ENCODE results near the gene COL25A1.

DNA sequence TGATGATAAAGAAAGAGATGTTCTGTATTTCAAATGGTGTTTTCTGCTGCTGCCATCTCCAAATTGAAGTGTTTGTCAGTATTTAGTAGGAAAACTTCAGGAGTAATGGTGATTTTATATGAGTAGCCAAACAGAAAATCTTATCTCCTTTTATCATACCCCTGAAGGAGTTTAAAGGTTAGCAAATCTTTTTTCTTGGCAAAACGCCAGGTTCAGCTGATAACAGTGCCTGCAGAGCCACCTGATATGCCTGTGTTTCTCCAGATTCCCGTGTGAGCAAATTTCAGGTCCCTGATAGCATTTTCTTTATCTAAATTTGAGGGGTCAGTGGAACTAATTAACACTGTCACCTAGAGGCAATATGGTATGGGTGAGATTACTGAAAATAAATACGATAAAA lies 473.8 kb downstream of the COL25A1 start:
- TF ChIP-seq, protein P1, sequence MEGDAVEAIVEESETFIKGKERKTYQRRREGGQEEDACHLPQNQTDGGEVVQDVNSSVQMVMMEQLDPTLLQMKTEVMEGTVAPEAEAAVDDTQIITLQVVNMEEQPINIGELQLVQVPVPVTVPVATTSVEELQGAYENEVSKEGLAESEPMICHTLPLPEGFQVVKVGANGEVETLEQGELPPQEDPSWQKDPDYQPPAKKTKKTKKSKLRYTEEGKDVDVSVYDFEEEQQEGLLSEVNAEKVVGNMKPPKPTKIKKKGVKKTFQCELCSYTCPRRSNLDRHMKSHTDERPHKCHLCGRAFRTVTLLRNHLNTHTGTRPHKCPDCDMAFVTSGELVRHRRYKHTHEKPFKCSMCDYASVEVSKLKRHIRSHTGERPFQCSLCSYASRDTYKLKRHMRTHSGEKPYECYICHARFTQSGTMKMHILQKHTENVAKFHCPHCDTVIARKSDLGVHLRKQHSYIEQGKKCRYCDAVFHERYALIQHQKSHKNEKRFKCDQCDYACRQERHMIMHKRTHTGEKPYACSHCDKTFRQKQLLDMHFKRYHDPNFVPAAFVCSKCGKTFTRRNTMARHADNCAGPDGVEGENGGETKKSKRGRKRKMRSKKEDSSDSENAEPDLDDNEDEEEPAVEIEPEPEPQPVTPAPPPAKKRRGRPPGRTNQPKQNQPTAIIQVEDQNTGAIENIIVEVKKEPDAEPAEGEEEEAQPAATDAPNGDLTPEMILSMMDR (IDR thresholded peaks at IDR 0.05) = no peak
- no peak for TF ChIP-seq POLR2A (IDR thresholded peaks at IDR 0.05)

Data from heart left ventricle (tissue), 13 donors.